ENCODE results near the gene CD248.
"Not testable (repeated sequence)": the region's sequence is repeated elsewhere in the genome, so short reads cannot be mapped to it uniquely, and the experiment has no call there.

CD248 gene

DNA sequence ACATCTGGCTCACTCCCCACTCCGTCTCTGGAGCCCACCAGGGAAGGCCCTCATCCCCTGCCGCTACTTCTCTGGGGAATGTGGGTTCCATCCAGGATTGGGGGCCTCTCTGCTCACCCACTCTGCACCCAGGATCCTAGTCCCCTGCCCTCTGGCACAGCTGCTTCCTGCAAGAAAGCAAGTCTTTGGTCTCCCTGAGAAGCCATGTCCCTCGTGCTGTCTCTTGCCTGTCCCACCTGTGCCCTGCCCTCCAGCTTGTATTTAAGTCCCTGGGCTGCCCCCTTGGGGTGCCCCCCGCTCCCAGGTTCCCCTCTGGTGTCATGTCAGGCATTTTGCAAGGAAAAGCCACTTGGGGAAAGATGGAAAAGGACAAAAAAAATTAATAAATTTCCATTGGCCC, 39.8 kb downstream of the CD248 start:
- DNase-seq (ENCODE audit: low read depth in 1 of 2, low spot score in 1 of 2), result not testable (repeated sequence)

DNA sequence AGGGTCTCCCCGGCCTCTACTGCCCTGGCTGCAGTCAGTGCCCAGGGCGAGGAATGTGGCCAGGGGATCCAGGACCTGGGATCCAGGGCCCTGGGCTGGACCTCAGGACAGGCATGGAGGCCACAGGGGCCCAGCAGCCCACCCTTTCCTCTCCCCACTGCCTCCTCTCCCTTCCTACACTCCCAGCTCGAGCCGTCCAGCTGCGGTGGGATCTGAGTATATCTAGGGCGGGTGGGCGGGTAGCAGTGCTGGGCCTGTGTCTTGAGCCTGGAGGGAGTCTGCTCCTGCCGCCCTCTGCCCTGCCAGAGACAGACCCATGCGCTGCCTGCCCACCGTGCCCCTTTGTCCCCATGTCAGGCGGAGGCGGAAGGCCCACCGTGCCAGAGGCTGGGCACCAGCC, 40.2 kb downstream of the CD248 start:
- DNase-seq (ENCODE audit: low read depth in 1 of 2, low spot score in 1 of 2), result not testable (repeated sequence)

DNA sequence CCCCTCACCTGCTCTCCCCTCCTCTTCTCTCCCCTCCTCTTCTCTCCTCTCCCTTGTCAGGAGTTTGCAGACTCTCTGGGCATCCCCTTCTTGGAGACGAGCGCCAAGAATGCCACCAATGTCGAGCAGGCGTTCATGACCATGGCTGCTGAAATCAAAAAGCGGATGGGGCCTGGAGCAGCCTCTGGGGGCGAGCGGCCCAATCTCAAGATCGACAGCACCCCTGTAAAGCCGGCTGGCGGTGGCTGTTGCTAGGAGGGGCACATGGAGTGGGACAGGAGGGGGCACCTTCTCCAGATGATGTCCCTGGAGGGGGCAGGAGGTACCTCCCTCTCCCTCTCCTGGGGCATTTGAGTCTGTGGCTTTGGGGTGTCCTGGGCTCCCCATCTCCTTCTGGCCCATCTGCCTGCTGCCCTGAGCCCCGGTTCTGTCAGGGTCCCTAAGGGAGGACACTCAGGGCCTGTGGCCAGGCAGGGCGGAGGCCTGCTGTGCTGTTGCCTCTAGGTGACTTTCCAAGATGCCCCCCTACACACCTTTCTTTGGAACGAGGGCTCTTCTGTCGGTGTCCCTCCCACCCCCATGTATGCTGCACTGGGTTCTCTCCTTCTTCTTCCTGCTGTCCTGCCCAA, 40.7 kb downstream of the CD248 start:
- DNase-seq (ENCODE audit: low read depth in 1 of 2, low spot score in 1 of 2), result no peak

DNA sequence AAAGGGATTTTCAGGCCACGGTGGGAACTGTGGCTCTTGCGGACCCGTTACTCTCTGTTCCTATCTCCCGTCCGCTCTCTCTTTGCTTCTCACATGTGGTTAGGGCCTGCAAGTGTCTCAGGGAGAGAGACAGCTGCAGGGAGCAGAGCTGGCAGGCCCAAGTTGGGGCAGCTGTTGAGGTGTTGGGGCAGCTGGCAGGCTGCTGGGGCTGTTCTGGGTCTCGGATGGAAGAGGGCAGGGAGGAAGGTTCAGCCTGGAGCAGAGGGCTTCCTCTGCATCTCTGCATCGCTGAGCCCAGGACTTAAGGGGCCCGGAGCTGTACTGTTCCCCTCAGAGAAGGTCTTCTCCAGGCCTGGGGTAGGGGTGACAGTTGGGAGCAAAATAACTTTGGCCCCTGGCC, 41.4 kb downstream of the CD248 start:
- DNase-seq (ENCODE audit: low read depth in 1 of 2, low spot score in 1 of 2), result no peak

DNA sequence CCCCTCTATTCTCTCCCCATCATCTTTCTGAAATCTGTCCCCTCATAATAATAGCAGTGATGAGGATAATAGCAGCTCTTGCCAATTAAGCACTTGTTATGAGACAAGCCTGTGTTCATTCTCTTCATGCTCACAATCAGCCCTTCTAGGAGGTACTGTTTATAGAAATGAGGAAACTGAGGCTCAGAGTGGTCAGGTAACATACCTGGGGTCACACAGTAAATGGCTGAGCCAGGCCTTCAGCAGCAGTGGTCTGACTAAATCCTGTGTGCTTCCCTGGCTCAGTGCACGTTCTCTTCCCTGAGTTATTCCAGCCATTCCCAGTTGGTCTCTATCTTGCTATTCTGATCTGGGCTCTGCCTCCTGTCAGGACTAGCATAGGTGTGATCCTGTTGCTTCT, 42.6 kb downstream of the CD248 start:
- DNase-seq (ENCODE audit: low read depth in 1 of 2, low spot score in 1 of 2), result no peak

DNA sequence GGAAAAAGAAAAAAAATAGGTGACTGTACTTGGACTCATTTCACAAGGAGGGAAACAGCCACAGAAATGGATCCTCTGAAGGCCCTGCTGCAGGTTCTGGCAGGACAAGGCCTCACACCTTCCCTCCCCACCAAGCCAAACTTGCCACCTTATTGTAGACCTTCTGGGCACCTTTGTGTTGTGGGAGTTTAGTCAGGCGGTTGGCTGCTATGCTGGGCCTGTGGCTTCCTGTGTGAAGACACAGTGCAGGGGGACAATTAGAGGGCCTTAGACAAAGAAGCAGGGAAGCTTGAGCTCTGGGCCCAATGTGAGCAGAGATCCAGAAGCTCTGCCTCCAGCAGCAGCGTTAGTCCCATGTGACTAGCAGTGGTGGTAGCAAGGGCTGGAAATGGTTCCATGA, 44.2 kb downstream of the CD248 start:
- no peak for DNase-seq (ENCODE audit: low read depth in 1 of 2, low spot score in 1 of 2)

DNA sequence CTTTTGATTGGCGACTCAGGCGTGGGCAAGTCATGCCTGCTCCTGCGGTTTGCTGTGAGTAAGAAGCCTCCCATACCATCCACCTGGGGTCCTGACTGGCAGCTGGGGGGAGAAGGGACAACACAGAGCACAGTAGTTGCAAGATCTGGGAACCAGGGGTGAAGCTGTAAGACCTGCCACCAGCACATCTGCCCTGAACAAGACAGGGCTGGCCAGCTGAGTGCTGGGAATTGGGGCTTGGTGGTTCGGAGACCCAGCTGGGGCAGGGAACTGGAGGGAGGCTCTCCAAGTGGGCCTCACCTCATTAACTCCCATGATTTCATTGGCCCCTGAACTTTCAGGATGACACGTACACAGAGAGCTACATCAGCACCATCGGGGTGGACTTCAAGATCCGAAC, 45.0 kb downstream of the CD248 start:
- no peak for DNase-seq (ENCODE audit: low read depth in 1 of 2, low spot score in 1 of 2)

DNA sequence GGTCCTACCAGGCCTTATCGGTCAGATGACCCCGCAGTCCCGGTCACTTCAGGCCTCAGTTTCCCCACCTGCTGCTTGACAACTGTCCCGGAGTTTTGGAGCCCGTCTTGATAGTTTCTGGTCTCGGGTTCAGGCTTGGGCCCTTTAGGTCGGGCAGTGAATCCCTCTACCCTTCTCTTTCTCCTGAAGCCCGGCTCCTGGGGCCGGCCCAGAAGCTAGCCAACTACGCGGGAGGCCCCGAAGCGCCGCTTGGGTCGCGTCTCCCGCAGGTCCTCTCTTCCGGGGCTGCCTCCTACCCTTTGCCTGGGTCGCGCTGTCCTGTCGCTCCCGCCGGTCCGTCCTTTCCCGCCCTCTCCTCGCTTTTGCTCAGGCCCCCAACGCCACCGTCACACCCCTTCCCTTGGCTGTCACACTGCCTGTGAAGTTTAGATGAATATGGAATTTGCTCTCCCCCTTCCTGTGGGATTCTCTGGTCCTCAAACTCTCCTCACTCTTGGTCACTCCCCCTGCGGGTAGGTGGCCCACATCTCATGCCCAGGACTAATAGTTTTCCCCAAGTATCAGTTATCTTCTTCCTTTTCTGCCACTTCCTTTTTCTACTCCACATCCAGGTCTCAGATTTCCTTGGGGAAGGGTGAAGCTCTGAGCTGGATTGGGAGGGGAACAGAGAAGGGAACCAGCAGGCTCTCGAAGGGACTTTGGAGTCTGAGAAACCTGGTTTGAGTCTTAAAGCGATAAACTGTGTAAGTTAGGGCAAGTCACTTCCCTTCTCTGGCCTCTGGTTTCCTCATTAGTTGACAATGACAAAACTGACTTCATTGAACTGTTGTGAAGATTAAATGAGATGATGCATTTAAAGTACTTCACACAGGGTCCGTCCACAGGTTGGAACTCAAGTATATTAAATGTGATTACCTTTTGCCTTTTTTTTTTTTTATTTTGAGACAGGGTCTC, 47.6 kb downstream of the CD248 start:
- DNase-seq (ENCODE audit: low read depth in 1 of 2, low spot score in 1 of 2), result no peak

DNA sequence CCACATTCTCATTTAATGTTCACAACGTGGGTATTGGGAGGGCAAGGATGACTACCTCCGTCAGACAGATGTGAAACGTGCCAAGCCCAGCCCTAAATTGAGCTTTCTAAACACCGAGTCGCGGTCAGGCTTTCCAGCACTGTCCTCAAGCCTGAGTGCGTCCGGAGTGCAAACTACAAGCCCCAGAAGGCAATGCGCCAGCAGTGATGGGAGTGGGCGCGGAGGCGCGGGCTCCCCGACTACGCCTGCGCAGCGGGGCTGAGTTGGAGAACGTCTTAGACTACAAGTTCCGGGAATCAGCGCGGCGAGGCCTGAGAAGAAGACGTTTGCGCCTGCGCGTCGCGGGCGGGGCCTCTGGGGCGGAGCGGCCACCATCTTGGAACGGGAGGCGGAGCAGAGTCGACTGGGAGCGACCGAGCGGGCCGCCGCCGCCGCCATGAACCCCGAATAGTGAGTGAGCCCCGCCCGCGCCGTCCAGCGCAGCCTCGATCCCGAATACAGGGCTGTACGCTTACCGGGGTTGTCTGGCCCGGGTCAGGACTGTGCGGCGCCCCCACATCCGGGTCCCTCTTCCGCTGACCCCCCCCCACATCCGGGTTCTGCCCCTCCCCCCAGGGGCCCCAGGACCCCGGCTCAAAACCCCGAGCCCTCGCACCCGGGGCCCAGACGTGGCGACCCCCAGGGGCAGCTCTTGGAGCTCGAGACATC, 48.4 kb downstream of the CD248 start, which contains the start of gene RAB1B:
Gene RAB1B, plus strand, starts transcription at position 396 of the 708 bp plus-strand sequence. Its CDS starts 41 bp downstream, at position 437.
- DNase-seq (ENCODE audit: low read depth in 1 of 2, low spot score in 1 of 2), result peak; percentile 99 to 100

DNA sequence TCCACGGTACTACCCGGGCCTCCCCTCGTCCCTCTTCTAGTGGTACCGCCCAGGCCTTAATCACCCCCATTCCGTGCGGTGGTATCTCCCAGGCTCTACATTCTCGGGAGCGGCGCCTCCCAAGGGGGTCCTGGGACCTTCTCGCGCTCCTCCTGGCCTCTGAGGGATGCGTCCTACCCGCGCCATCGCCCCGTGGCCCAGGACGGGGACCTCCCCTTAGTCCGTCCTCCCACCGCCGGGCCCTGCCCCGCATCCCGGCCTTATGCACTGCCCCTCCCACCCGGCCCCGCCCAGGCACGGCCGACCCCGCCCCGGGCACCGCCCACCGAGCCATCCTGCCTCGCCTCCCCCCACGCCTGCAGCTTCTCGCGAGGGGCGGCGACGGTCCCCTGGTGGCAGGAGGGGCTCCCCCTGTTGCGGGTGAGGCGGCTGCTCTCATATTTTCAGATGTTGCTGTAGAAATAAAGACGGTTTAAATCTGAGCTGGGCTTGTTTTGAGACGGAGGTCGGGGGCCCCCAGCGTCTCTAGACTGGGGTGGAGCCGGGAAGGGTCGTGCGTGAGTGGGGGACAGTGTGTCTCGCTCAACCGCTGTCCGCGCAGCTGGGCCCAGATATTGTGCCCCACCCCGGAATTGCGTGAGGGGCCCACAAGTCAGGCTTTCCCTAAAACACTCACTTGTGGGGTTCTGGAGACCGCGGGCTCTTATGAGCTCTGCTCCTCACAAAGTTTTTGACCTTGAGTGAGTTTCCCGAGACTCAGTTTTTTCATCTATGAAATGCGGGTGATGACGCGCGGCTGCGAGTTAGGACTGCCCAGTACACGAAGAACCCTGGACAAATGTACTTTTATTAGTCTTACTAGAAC, 49.2 kb downstream of the CD248 start:
- DNase-seq (ENCODE audit: low read depth in 1 of 2, low spot score in 1 of 2), result peak; percentile 70 to 83

DNA sequence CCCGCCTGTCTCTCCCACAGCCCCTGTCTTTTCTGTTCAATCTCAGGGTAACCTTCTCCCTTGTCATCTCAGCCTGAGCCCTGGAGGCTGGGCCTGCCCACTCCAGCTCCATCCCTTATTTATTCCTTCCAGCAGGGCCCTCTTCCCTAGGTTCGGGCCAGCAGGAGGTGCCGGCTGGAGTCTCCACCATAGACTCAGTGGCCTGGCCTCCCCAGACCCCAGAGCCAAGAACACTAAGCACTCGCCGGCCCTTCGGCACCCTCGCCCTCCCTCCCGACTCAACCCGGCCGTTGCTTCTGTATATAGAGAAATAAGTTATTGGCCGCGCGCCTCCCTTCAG, 49.8 kb downstream of the CD248 start:
- DNase-seq (ENCODE audit: low read depth in 1 of 2, low spot score in 1 of 2), result no peak

DNA sequence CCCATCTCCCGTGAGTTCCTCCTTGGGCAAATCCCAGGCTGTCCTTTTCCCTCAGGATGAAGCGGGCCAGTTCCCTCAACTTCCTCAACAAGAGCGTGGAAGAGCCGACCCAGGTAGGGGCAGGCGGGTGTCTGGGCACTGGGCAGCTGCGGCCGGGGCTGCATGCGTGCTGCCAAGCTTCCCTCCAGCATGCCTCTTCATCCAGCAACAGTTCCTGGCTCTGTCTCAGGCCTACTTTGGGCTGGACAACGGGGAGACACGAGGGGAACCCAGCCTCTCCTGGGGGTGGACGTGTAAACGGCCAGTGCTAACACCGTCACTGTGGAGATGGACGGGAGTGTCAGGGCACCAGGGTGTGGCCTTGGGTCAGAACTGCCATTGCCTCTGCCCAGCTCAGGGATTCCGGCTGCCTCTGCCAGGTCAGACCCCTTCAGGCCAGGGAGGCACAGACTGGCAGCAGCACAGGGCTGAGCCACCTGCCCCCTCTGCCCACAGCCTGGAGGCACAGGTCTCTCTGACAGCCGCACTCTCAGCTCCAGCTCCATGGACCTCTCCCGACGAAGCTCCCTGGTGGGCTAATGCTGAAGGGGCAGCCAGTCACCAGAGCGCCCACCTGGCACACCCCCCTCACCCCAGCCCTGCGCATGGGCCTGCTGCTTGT, 50.3 kb downstream of the CD248 start:
- no peak for DNase-seq (ENCODE audit: low read depth in 1 of 2, low spot score in 1 of 2)

DNA sequence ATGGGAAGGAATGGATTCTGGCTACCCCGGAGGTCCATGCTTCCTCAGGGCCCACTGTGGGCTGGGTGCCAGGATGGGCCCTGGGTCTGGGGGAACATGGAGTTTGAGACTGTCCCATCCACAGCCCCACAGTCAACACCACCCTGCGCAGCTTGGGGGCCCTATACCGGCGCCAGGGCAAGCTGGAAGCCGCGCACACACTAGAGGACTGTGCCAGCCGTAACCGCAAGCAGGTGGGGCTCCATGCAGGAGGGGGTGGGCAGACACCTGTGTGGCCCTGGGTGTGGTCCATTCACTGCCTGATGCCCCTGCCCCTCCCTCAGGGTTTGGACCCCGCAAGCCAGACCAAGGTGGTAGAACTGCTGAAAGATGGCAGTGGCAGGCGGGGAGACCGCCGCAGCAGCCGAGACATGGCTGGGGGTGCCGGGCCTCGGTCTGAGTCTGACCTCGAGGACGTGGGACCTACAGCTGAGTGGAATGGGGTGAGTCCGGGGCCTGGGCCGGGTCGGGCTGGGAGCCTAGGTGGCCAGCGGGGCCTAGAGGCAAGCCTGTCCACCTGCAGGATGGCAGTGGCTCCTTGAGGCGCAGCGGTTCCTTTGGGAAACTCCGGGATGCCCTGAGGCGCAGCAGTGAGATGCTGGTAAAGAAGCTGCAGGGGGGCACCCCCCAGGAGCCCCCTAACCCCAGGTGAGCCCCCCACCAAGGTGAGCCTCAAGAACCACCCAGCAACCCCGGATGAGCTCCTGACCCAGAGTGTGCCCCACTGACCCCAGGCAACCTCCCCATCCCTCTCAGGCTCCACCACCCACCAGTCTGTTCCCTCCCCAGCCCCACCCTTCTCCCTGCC, 51.1 kb downstream of the CD248 start:
- no peak for DNase-seq (ENCODE audit: low read depth in 1 of 2, low spot score in 1 of 2)

DNA sequence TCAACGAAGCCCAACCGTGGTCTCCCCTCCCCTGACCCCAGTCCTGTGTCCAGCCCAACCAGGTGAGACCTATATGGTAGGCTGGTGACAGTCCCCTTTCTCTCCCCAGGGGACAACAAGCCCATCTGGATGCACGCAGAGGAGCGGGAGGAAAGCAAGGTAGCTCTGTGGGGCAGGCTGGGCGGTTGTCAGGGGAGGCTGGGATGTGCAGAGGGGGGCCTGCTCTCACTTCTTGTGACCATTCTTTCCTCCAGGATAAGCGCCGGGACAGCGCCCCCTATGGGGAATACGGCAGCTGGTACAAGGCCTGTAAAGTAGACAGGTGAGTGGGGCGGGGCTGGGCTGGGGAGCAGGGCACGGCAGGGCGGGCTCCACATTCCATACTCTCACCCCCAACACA, 51.9 kb downstream of the CD248 start:
- no peak for DNase-seq (ENCODE audit: low read depth in 1 of 2, low spot score in 1 of 2)

Measured in stimulated activated CD4-positive, alpha-beta T cell treated with anti-CD3 and anti-CD28 coated beads, Interleukin-15, amount 100 ng/mL, for 1 hour (primary cell).